GM12874 (cell line): Measurements from ENCODE around the gene TRMO.

Source experiments
- CTCF ChIP-seq: IDR thresholded peaks from 2 replicates; pipeline ENCODE4 v1.5.1; 2011; ENCODE audit warnings: low read depth, mild to moderate bottlenecking, control low read depth, low read length, moderate library complexity; ENCODE audit not compliant: insufficient read depth

TRMO gene

GRCh38 chr9:97857606-97858392 is 64.5 kb downstream of the TRMO start:
- TF ChIP-seq CTCF: no peak

- TF ChIP-seq CTCF: no peak
Observed at GRCh38 chr9:97856857-97857605, 65.3 kb downstream of the TRMO start.

- TF ChIP-seq CTCF: no peak
Observed at GRCh38 chr9:97855899-97856298, 66.4 kb downstream of the TRMO start.

GRCh38 chr9:97855486-97855875 is 66.8 kb downstream of the TRMO start:
- TF ChIP-seq CTCF: no peak

GRCh38 chr9:97854696-97855485 is 67.4 kb downstream of the TRMO start:
- TF ChIP-seq CTCF: no peak
